HEK293 (cell line): ENCODE data around the gene HIPK4.

ENCODE experiments used
- BCL11A ChIP-seq: fragments of 450-650 bp; formaldehyde crosslinking; IDR thresholded peaks from 2 replicates; pipeline ENCODE4 v1.5.1; 2016; ENCODE audit warnings: low read depth, missing biosample characterization, missing genetic modification characterization
- GFI1B ChIP-seq: fragments of 450-650 bp; formaldehyde crosslinking; IDR thresholded peaks from 2 replicates; pipeline ENCODE4 v1.5.1; 2016; ENCODE audit warnings: missing biosample characterization, missing genetic modification characterization
- HOXC10 ChIP-seq: sonication (generic); formaldehyde crosslinking; IDR thresholded peaks from 2 replicates; pipeline ENCODE4 v1.8.1; 2023; ENCODE audit warnings: mild to moderate bottlenecking, missing genetic modification reagents
- KLF9 ChIP-seq: fragments of 450-650 bp; formaldehyde crosslinking; IDR thresholded peaks from 2 replicates; pipeline ENCODE4 v1.5.1; 2016; ENCODE audit warnings: missing biosample characterization, missing genetic modification characterization, low read depth
- MEIS1 ChIP-seq: sonication (generic); formaldehyde crosslinking; IDR thresholded peaks from 2 replicates; pipeline ENCODE4 v1.8.1; 2022; ENCODE audit warnings: missing genetic modification reagents, mild to moderate bottlenecking, borderline replicate concordance
- PBX3 ChIP-seq: sonication (generic); formaldehyde crosslinking; IDR thresholded peaks from 2 replicates; pipeline ENCODE4 v1.8.1; 2022; ENCODE audit warnings: mild to moderate bottlenecking, moderate library complexity, missing genetic modification reagents
- SETDB1 ChIP-seq: IDR thresholded peaks from one replicate; pipeline ENCODE4 v1.6.1; 2017; ENCODE audit warnings: mild to moderate bottlenecking, low read length, moderate library complexity, mixed read lengths; ENCODE audit not compliant: insufficient read length
- WT1 ChIP-seq: fragments of 450-650 bp; formaldehyde crosslinking; IDR thresholded peaks from 2 replicates; pipeline ENCODE4 v1.5.1; 2016; ENCODE audit warnings: missing biosample characterization, missing genetic modification characterization
- YY1 ChIP-seq: fragments of 450-650 bp; formaldehyde crosslinking; IDR thresholded peaks from 2 replicates; pipeline ENCODE4 v1.5.1; 2018; ENCODE audit warnings: missing biosample characterization, missing genetic modification characterization
- ZBTB21 ChIP-seq: fragments of 450-650 bp; formaldehyde crosslinking; IDR thresholded peaks from 2 replicates; pipeline ENCODE4 v1.5.1; 2017; ENCODE audit warnings: missing biosample characterization, missing genetic modification characterization
- ZEB2 ChIP-seq: fragments of 450-650 bp; formaldehyde crosslinking; IDR thresholded peaks from 2 replicates; pipeline ENCODE4 v1.5.1; 2016; ENCODE audit warnings: missing biosample characterization, missing genetic modification characterization
- ZNF211 ChIP-seq: fragments of 450-650 bp; formaldehyde crosslinking; IDR thresholded peaks from 2 replicates; pipeline ENCODE4 v1.5.1; 2016; ENCODE audit warnings: low read depth, missing biosample characterization, missing genetic modification characterization
- ZNF266 ChIP-seq: fragments of 450-650 bp; formaldehyde crosslinking; IDR thresholded peaks from 2 replicates; pipeline ENCODE4 v1.5.1; 2016; ENCODE audit warnings: missing biosample characterization, missing genetic modification characterization, low read depth
- ZNF292 ChIP-seq: fragments of 450-650 bp; formaldehyde crosslinking; IDR thresholded peaks from 2 replicates; pipeline ENCODE4 v1.5.1; 2016; ENCODE audit warnings: low read depth, missing biosample characterization, missing genetic modification characterization, borderline replicate concordance
- ZNF366 ChIP-seq: fragments of 450-650 bp; formaldehyde crosslinking; conservative IDR thresholded peaks from 2 replicates; pipeline ENCODE4 v1.5.1; 2016; ENCODE audit warnings: missing biosample characterization, missing genetic modification characterization
- ZNF518A ChIP-seq: fragments of 450-650 bp; formaldehyde crosslinking; conservative IDR thresholded peaks from 2 replicates; pipeline ENCODE4 v1.5.1; 2016; ENCODE audit warnings: low read depth, missing biosample characterization, missing genetic modification characterization
- ZNF549 ChIP-seq: fragments of 450-650 bp; IDR thresholded peaks from 2 replicates; pipeline ENCODE4 v1.5.1; 2018; ENCODE audit warnings: missing biosample characterization, missing genetic modification characterization, mild to moderate bottlenecking, inconsistent platforms, moderate library complexity
- ZNF670 ChIP-seq: fragments of 450-650 bp; formaldehyde crosslinking; IDR thresholded peaks from 2 replicates; pipeline ENCODE4 v1.5.1; 2016; ENCODE audit warnings: missing biosample characterization, missing genetic modification characterization, low read depth
- TF ChIP-seq, protein P1 (sequence below): fragments of 450-650 bp; formaldehyde crosslinking; IDR thresholded peaks from 2 replicates; pipeline ENCODE4 v1.5.1; 2016; ENCODE audit warnings: missing biosample characterization, missing genetic modification characterization
- TF ChIP-seq, protein P2 (sequence below): fragments of 450-650 bp; formaldehyde crosslinking; IDR thresholded peaks from 2 replicates; pipeline ENCODE4 v1.5.1; 2016; ENCODE audit warnings: missing biosample characterization, missing genetic modification characterization
- TF ChIP-seq, protein P3 (sequence below): fragments of 450-650 bp; IDR thresholded peaks from 2 replicates; pipeline ENCODE4 v1.5.1; 2018; ENCODE audit warnings: missing biosample characterization, missing genetic modification characterization
- TF ChIP-seq, protein P4 (sequence below): fragments of 450-650 bp; formaldehyde crosslinking; IDR thresholded peaks from 2 replicates; pipeline ENCODE4 v1.5.1; 2016; ENCODE audit warnings: missing biosample characterization, missing genetic modification characterization
- TF ChIP-seq, protein P5 (sequence below): fragments of 450-650 bp; formaldehyde crosslinking; IDR thresholded peaks from 2 replicates; pipeline ENCODE4 v1.5.1; 2017; ENCODE audit warnings: missing biosample characterization, missing genetic modification characterization

Gene HIPK4

GRCh38 chr19:40433391-40434216 is 43.6 kb upstream of the HIPK4 start (continued):
- TF ChIP-seq, protein P1, sequence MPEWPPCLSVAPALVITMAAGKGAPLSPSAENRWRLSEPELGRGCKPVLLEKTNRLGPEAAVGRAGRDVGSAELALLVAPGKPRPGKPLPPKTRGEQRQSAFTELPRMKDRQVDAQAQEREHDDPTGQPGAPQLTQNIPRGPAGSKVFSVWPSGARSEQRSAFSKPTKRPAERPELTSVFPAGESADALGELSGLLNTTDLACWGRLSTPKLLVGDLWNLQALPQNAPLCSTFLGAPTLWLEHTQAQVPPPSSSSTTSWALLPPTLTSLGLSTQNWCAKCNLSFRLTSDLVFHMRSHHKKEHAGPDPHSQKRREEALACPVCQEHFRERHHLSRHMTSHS: no peak
- TF ChIP-seq ZNF670 (no peak), PBX3 (CRISPR knock-in tag) (no peak), KLF9 (tag by site-specific recombination) (peak; percentile 67; the same call in 1 of the 2 replicates), HOXC10 (CRISPR knock-in tag) (no peak), ZNF211 (tag by site-specific recombination) (no peak), WT1 (tag by site-specific recombination) (peak; percentile 65; the same call in 1 of the 2 replicates), YY1 (tag by site-specific recombination) (peak; percentile 85; the same call in 1 of the 2 replicates), ZNF549 (tag by site-specific recombination) (no peak), BCL11A (tag by site-specific recombination) (peak; percentile 46; the same call in 1 of the 2 replicates), ZNF366 (tag by site-specific recombination) (peak; percentile 86), ZNF292 (tag by site-specific recombination) (no peak), MEIS1 (CRISPR knock-in tag) (no peak), ZEB2 (peak; percentile 76), ZNF266 (tag by site-specific recombination) (no peak), ZBTB21 (tag by site-specific recombination) (no peak; the same call in 1 of the 2 replicates), ZNF518A (no peak; the same call in 1 of the 2 replicates), GFI1B (tag by site-specific recombination) (no peak), SETDB1 (no peak)
- TF ChIP-seq, protein P2, sequence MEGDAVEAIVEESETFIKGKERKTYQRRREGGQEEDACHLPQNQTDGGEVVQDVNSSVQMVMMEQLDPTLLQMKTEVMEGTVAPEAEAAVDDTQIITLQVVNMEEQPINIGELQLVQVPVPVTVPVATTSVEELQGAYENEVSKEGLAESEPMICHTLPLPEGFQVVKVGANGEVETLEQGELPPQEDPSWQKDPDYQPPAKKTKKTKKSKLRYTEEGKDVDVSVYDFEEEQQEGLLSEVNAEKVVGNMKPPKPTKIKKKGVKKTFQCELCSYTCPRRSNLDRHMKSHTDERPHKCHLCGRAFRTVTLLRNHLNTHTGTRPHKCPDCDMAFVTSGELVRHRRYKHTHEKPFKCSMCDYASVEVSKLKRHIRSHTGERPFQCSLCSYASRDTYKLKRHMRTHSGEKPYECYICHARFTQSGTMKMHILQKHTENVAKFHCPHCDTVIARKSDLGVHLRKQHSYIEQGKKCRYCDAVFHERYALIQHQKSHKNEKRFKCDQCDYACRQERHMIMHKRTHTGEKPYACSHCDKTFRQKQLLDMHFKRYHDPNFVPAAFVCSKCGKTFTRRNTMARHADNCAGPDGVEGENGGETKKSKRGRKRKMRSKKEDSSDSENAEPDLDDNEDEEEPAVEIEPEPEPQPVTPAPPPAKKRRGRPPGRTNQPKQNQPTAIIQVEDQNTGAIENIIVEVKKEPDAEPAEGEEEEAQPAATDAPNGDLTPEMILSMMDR: no peak
- TF ChIP-seq, protein P3, sequence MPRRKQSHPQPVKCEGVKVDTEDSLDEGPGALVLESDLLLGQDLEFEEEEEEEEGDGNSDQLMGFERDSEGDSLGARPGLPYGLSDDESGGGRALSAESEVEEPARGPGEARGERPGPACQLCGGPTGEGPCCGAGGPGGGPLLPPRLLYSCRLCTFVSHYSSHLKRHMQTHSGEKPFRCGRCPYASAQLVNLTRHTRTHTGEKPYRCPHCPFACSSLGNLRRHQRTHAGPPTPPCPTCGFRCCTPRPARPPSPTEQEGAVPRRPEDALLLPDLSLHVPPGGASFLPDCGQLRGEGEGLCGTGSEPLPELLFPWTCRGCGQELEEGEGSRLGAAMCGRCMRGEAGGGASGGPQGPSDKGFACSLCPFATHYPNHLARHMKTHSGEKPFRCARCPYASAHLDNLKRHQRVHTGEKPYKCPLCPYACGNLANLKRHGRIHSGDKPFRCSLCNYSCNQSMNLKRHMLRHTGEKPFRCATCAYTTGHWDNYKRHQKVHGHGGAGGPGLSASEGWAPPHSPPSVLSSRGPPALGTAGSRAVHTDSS (tag by site-specific recombination): no peak
- TF ChIP-seq, protein P4, sequence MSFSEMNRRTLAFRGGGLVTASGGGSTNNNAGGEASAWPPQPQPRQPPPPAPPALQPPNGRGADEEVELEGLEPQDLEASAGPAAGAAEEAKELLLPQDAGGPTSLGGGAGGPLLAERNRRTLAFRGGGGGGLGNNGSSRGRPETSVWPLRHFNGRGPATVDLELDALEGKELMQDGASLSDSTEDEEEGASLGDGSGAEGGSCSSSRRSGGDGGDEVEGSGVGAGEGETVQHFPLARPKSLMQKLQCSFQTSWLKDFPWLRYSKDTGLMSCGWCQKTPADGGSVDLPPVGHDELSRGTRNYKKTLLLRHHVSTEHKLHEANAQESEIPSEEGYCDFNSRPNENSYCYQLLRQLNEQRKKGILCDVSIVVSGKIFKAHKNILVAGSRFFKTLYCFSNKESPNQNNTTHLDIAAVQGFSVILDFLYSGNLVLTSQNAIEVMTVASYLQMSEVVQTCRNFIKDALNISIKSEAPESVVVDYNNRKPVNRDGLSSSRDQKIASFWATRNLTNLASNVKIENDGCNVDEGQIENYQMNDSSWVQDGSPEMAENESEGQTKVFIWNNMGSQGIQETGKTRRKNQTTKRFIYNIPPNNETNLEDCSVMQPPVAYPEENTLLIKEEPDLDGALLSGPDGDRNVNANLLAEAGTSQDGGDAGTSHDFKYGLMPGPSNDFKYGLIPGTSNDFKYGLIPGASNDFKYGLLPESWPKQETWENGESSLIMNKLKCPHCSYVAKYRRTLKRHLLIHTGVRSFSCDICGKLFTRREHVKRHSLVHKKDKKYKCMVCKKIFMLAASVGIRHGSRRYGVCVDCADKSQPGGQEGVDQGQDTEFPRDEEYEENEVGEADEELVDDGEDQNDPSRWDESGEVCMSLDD (tag by site-specific recombination): no peak
- TF ChIP-seq, protein P5, sequence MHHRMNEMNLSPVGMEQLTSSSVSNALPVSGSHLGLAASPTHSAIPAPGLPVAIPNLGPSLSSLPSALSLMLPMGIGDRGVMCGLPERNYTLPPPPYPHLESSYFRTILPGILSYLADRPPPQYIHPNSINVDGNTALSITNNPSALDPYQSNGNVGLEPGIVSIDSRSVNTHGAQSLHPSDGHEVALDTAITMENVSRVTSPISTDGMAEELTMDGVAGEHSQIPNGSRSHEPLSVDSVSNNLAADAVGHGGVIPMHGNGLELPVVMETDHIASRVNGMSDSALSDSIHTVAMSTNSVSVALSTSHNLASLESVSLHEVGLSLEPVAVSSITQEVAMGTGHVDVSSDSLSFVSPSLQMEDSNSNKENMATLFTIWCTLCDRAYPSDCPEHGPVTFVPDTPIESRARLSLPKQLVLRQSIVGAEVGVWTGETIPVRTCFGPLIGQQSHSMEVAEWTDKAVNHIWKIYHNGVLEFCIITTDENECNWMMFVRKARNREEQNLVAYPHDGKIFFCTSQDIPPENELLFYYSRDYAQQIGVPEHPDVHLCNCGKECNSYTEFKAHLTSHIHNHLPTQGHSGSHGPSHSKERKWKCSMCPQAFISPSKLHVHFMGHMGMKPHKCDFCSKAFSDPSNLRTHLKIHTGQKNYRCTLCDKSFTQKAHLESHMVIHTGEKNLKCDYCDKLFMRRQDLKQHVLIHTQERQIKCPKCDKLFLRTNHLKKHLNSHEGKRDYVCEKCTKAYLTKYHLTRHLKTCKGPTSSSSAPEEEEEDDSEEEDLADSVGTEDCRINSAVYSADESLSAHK (tag by site-specific recombination): peak; percentile 98
